ENCODE data around the gene HCK. TPM values are rescaled to one million over a fixed set of nuclear protein-coding genes. Genes with fewer than 3 reads are reported as not detected.

Gene HCK
- total RNA-seq, 1 experiment from 2014 or later: not detected

- in situ Hi-C loops (cut with HindIII; ENCODE audit: low pct_unique_long_range_greater_than_20kb, low sequenced_read_pairs): no loop called here
- no peak for DNase-seq (ENCODE audit: low read depth, low spot score)
Measured at GRCh38 chr20:32132911-32133549, 81.0 kb downstream of the HCK start.

GRCh38 chr20:32134026-32134425 lies 82.0 kb downstream of the HCK start:
- in situ Hi-C loops (cut with HindIII; ENCODE audit: low pct_unique_long_range_greater_than_20kb, low sequenced_read_pairs): no loop called here
- DNase-seq (ENCODE audit: low read depth, low spot score): no peak

GRCh38 chr20:32135983-32136515 lies 84.0 kb downstream of the HCK start:
- no peak for DNase-seq (ENCODE audit: low read depth, low spot score)
- in situ Hi-C loops (cut with HindIII; ENCODE audit: low pct_unique_long_range_greater_than_20kb, low sequenced_read_pairs): no loop called here

GRCh38 chr20:32138921-32139320 lies 86.9 kb downstream of the HCK start:
- DNase-seq (ENCODE audit: low read depth, low spot score): no peak
- in situ Hi-C loops (cut with HindIII; ENCODE audit: low pct_unique_long_range_greater_than_20kb, low sequenced_read_pairs): no loop called here

GRCh38 chr20:32139947-32140346 lies 87.9 kb downstream of the HCK start:
- DNase-seq (ENCODE audit: low read depth, low spot score): no peak
- in situ Hi-C loops (cut with HindIII; ENCODE audit: low pct_unique_long_range_greater_than_20kb, low sequenced_read_pairs): no loop called here

GRCh38 chr20:32140603-32141002 lies 88.6 kb downstream of the HCK start:
- in situ Hi-C loops (cut with HindIII; ENCODE audit: low pct_unique_long_range_greater_than_20kb, low sequenced_read_pairs): no loop called here
- DNase-seq (ENCODE audit: low read depth, low spot score): no peak

GRCh38 chr20:32141465-32141980 lies 89.5 kb downstream of the HCK start:
- DNase-seq (ENCODE audit: low read depth, low spot score): no peak
- in situ Hi-C loops (cut with HindIII; ENCODE audit: low pct_unique_long_range_greater_than_20kb, low sequenced_read_pairs): no loop called here

GRCh38 chr20:32142088-32142487 lies 90.0 kb downstream of the HCK start:
- in situ Hi-C loops (cut with HindIII; ENCODE audit: low pct_unique_long_range_greater_than_20kb, low sequenced_read_pairs): no loop called here

GRCh38 chr20:32142991-32143390 lies 90.9 kb downstream of the HCK start:
- in situ Hi-C loops (cut with HindIII; ENCODE audit: low pct_unique_long_range_greater_than_20kb, low sequenced_read_pairs): no loop called here
- DNase-seq (ENCODE audit: low read depth, low spot score): no peak

More at GRCh38 chr20:32142088-32142487, 90.0 kb downstream of the HCK start:
- DNase-seq (ENCODE audit: low read depth, low spot score): no peak

GRCh38 chr20:32144898-32145662 lies 93.0 kb downstream of the HCK start:
- in situ Hi-C loops (cut with HindIII; ENCODE audit: low pct_unique_long_range_greater_than_20kb, low sequenced_read_pairs): no loop called here
- no peak for DNase-seq (ENCODE audit: low read depth, low spot score)

GRCh38 chr20:32149566-32150170 lies 97.6 kb downstream of the HCK start:
- in situ Hi-C loops (cut with HindIII; ENCODE audit: low pct_unique_long_range_greater_than_20kb, low sequenced_read_pairs): no loop called here
- no peak for DNase-seq (ENCODE audit: low read depth, low spot score)

GRCh38 chr20:32150291-32150848 lies 98.3 kb downstream of the HCK start:
- in situ Hi-C loops (cut with HindIII; ENCODE audit: low pct_unique_long_range_greater_than_20kb, low sequenced_read_pairs): no loop called here
- no peak for DNase-seq (ENCODE audit: low read depth, low spot score)

Small RNA genes within 50 kb of the gene (small RNA-seq; reads per million reads assigned to genes)
- 0.08 to 22.8 reads per million in 2 experiments for gene RNA5SP481
- 0.02 to 0.62 reads per million in 2 experiments for gene RNA5SP482

Other genes starting within 250 kb of the HCK start
- gene MYLK2, start 232.9 kb upstream of the HCK start, total RNA-seq (2014; rRNA removed; shearing (Covaris generic)): not detected in 2 replicates
- not detected in 2 replicates for gene FOXS1, start 206.6 kb upstream of the HCK start, total RNA-seq (2014; rRNA removed; shearing (Covaris generic))
- gene DUSP15, start 181.7 kb upstream of the HCK start, total RNA-seq (2014; rRNA removed; shearing (Covaris generic)): 6.2 and 6.6 TPM in 2 replicates
- gene TTLL9, start 181.6 kb upstream of the HCK start, total RNA-seq (2014; rRNA removed; shearing (Covaris generic)): not detected in 2 replicates
- gene PDRG1, start 100.2 kb upstream of the HCK start, total RNA-seq (2014; rRNA removed; shearing (Covaris generic)): 12.2 and 13.9 TPM in 2 replicates
- gene XKR7, start 84.1 kb upstream of the HCK start, total RNA-seq (2014; rRNA removed; shearing (Covaris generic)): 0.03 and 0.11 TPM in 2 replicates
- 0.08 and 0.16 TPM in 2 replicates for gene CCM2L, start 41.8 kb upstream of the HCK start, total RNA-seq (2014; rRNA removed; shearing (Covaris generic))
- gene TM9SF4, start 57.5 kb downstream of the HCK start, total RNA-seq (2014; rRNA removed; shearing (Covaris generic)): 30.9 and 33.9 TPM in 2 replicates
- 3.6 and 4.1 TPM in 2 replicates for gene PLAGL2, start 155.5 kb downstream of the HCK start, total RNA-seq (2014; rRNA removed; shearing (Covaris generic))
- 56.1 and 58.0 TPM in 2 replicates for gene POFUT1, start 155.6 kb downstream of the HCK start, total RNA-seq (2014; rRNA removed; shearing (Covaris generic))
- 22.1 and 26.5 TPM in 2 replicates for gene KIF3B, start 225.4 kb downstream of the HCK start, total RNA-seq (2014; rRNA removed; shearing (Covaris generic))